Globus pallidus (tissue), 1 donor: ENCODE results near the gene LITAFD.
"Not testable (repeated sequence)": the region's sequence is repeated elsewhere in the genome, so short reads cannot be mapped to it uniquely, and the experiment has no call there.

Experiments
- DNase-seq: peaks from one replicate; pipeline ENCODE4 v3.0.0-alpha.2; 2015; ENCODE audit warnings: low spot score

Gene LITAFD

GRCh38 chr16:8894736-8895334 lies 12.7 kb downstream of the LITAFD start:
- DNase-seq = no peak

DNA sequence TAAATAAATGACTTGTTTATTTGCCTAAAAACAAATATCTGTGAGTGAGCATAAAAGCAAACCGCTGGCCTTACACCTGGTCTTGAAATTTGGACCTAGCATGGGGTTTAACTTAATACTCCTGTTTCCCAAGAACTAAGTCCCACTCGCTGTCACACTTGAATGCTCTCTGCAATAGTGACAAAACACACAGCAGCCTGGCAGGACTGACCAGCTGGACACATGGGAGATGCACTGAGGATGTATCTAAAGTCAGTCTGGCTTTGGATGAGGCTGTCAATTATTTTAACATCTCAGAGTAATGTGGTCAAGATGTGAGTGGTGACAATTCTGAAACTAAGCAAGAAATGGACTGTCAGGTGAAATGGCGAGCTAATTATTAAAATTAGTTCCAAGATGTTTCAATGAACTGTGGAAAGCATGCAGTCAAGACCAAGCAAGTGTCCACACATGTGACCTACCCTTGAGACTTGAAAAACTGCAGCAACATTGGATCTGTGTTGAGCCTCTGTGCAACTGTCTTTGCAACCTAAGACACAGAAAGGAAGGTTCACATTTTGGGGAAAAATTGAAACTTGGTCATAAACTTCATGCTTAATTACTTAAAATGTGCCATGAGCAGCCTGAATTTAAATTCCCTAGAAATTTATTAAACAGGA lies 16.6 kb downstream of the LITAFD start:
- DNase-seq = no peak

GRCh38 chr16:8899709-8900317 lies 17.7 kb downstream of the LITAFD start:
- DNase-seq = no peak

- no peak for DNase-seq
These were observed 18.2 kb downstream of the LITAFD start for GRCh38 chr16:8900343-8900742.

DNA sequence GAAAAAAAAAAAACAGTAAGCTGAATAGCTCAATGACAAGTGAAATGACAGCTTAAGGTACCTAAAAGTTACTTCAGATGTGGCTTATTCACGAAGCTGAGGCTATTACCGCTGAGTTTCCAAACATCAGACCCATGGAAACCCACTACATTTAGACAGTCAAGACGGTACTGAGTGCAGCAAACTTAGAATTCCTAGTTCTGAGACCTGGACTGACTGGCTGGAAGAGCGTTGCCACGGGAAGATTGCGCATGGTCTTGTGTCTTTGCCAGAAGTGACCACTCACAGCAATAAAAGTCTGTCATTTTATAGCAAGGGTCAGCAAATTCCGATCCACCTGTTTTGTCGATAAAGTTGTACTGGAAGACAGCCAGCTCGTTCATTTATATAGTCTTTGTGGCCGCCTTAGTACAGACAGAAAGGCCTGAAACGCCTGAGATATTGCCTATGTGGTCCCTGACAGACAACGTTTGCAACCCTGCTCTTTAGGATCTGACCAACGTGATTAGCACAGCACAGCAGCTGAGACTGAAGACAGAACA lies 19.2 kb downstream of the LITAFD start:
- no peak for DNase-seq

GRCh38 chr16:8903004-8903403 lies 20.9 kb downstream of the LITAFD start:
- DNase-seq = no peak

DNA sequence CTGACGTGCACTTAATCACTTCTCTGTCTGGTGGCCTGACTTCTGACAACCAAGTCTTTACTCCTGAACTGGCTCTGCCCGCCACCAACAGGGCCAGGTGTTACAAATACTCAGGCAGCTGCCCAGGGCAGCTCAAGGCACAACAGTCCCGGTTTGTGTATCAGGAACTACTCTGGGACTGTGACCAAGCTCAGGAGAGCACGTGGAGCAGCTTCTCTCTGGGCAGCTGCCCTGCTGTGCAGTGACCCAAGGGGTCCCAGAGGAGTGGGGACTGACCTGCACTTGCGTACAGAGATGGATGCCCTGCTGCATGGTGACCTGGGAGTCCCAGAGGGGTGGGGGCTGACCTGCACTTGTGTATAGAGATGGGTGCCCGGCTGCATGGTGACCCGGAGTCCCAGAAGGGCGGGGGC lies 21.9 kb downstream of the LITAFD start:
- DNase-seq = no peak

GRCh38 chr16:8905168-8905762 lies 23.1 kb downstream of the LITAFD start:
- DNase-seq = no peak

GRCh38 chr16:8905795-8906591 lies 23.8 kb downstream of the LITAFD start:
- no peak for DNase-seq

GRCh38 chr16:8907096-8907495 lies 24.9 kb downstream of the LITAFD start:
- no peak for DNase-seq

- DNase-seq = no peak
These were observed 26.8 kb downstream of the LITAFD start for GRCh38 chr16:8908810-8909468.

- DNase-seq = no peak
These were observed 28.7 kb downstream of the LITAFD start for GRCh38 chr16:8910811-8911210.

GRCh38 chr16:8912793-8913192 lies 30.6 kb downstream of the LITAFD start:
- DNase-seq = no peak

GRCh38 chr16:8914098-8914497 lies 31.9 kb downstream of the LITAFD start:
- DNase-seq = no peak

GRCh38 chr16:8915722-8916301 lies 33.7 kb downstream of the LITAFD start:
- no peak for DNase-seq

DNA sequence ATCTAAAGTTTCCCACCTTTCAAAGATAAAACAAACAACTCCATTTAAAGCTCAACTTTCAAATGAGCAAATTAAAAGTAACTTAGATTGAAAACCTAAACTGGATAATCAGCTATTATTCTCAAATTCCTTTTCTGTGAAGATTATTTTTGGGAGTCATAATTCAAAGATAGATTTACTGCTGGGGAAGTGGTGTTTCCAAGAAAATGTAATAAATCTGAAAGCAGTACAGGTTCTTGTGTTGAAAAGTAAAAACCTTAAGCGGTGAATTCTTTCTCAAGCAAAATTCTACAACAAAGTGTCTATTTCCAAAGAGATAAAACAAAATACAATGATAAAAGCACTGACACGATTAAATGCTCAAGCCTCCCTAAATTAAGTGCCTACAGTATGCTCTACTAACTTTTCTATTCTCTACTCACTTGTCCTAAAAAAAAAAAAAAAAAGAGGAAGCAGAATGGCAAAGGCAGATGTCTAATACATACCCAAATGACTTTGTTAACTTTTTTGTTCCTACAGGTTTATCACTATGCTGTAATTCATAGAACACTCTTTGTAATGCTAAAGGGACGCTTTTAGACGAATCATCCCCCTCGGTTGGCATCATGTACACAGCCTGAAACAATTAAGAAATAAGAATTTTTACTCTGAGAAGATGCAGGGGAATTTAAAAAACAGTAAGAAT lies 34.5 kb downstream of the LITAFD start:
- DNase-seq = no peak

GRCh38 chr16:8917336-8917735 lies 35.2 kb downstream of the LITAFD start:
- DNase-seq = not testable (repeated sequence)

- no peak for DNase-seq
These were observed 37.2 kb downstream of the LITAFD start for GRCh38 chr16:8919089-8919933.

DNA sequence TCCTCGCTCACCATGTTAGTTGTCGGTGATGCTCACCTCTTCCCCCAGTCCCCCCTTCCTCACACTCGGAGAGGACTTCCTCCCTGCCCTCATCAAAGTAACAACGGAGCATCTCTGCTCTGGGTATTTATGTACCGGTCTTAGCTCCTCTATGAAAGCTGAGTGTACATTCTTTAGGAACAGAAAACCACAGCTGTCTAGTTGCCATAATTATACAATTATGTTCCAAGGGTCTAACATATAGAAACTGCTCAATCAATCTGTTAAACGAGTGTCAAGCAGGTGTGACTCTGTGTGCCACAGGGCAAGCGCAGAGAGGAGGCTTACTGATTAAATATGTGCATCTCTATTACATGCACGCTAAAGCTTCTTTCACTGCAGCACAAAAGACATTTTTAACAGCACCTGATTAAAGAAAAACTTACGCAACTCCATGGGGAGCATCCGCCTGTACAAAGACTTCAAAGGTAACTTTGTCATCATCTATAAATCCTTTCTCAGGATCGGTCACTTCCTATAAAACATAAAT lies 37.8 kb downstream of the LITAFD start:
- no peak for DNase-seq
